HT1080 (cell line): ENCODE results near the gene PHF10. TPM values are rescaled to one million over a fixed set of nuclear protein-coding genes. Genes with fewer than 3 reads are reported as not detected.
"Not testable (repeated sequence)": the region's sequence is repeated elsewhere in the genome, so short reads cannot be mapped to it uniquely, and the experiment has no call there.

Experiments
- DNase-seq: peaks from one replicate; pipeline ENCODE4 v3.0.0-alpha.2; 2015; ENCODE audit warnings: low read depth
- polyA plus RNA-seq, 2 experiments: library from polyadenylated mRNA; depleted of rRNA; stranded (reverse); fragments of >200 nt; gene quantifications; 2 replicates each; pipeline ENCODE4 v1.2.3, GENCODE V29; 2015
- total RNA-seq: library from RNA; depleted of rRNA; stranded (reverse); fragments of >200 nt; shearing (Covaris generic); gene quantifications from 2 replicates; pipeline ENCODE4 v1.2.3, GENCODE V29; 2014; rRNA removed

PHF10 gene
- 19.8 and 25.8 TPM in 2 replicates for total RNA-seq
- polyA plus RNA-seq (2015; cell fraction: cytosol; rRNA removed) = 41.2 and 46.7 TPM in 2 replicates
- 55.3 and 62.2 TPM in 2 replicates for polyA plus RNA-seq (2015; cell fraction: nucleus; rRNA removed)

GRCh38 chr6:169724494-169725124 is at the start of gene PHF10:
TSS of gene PHF10 (minus strand) at chr6:169724500. CDS start at chr6:169723931, 569 bp downstream.
- no peak for DNase-seq

GRCh38 chr6:169766921-169767736 is 42.8 kb upstream of the PHF10 start:
- DNase-seq = no peak

GRCh38 chr6:169766232-169766631 is 41.9 kb upstream of the PHF10 start:
- no peak for DNase-seq

GRCh38 chr6:169765789-169766188 is 41.5 kb upstream of the PHF10 start:
- not testable (repeated sequence) for DNase-seq

GRCh38 chr6:169763881-169764280 is 39.6 kb upstream of the PHF10 start:
- no peak for DNase-seq

GRCh38 chr6:169763308-169763707 is 39.0 kb upstream of the PHF10 start:
- no peak for DNase-seq

- no peak for DNase-seq
These were observed 30.9 kb upstream of the PHF10 start for GRCh38 chr6:169755162-169755561.

- peak; percentile 5 for DNase-seq
These were observed 27.8 kb upstream of the PHF10 start for GRCh38 chr6:169752074-169752623.

- DNase-seq = peak; percentile 92
These were observed 27.2 kb upstream of the PHF10 start, which contains the start of the genes DYNLT2 and ERMARD for GRCh38 chr6:169751242-169752073. TSS of gene DYNLT2 (minus strand) at chr6:169751572. CDS start at chr6:169751458, 114 bp downstream. TSS of gene ERMARD (plus strand) at chr6:169751622. CDS start at chr6:169751658, 36 bp downstream.

- no peak for DNase-seq
These were observed 22.3 kb upstream of the PHF10 start for GRCh38 chr6:169746556-169746955.

GRCh38 chr6:169745405-169745804 is 21.1 kb upstream of the PHF10 start:
- DNase-seq = no peak

- DNase-seq = no peak
These were observed 17.0 kb upstream of the PHF10 start for GRCh38 chr6:169741344-169741743.

- no peak for DNase-seq
These were observed 14.8 kb upstream of the PHF10 start for GRCh38 chr6:169738976-169739529.

- DNase-seq = no peak
These were observed 14.1 kb upstream of the PHF10 start for GRCh38 chr6:169738204-169738975.

GRCh38 chr6:169729961-169730360 is 5.7 kb upstream of the PHF10 start:
- DNase-seq = no peak

GRCh38 chr6:169726963-169727362 is 2.7 kb upstream of the PHF10 start:
- no peak for DNase-seq

GRCh38 chr6:169726049-169726400 is 1.7 kb upstream of the PHF10 start:
- no peak for DNase-seq

- no peak for DNase-seq
These were observed 1.1 kb upstream of the PHF10 start for GRCh38 chr6:169725125-169726048.

- no peak for DNase-seq
These were observed 258 bp downstream of the PHF10 start for GRCh38 chr6:169723991-169724493.
